GM21447 (cell line): ENCODE data around the gene INPP5J.

ENCODE experiments used
- ATAC-seq: cut with Tn5 transposase; IDR thresholded peaks from one replicate; pipeline ENCODE4 v1.9.1; 2021; ENCODE audit not compliant: unreplicated experiment

INPP5J gene

DNA sequence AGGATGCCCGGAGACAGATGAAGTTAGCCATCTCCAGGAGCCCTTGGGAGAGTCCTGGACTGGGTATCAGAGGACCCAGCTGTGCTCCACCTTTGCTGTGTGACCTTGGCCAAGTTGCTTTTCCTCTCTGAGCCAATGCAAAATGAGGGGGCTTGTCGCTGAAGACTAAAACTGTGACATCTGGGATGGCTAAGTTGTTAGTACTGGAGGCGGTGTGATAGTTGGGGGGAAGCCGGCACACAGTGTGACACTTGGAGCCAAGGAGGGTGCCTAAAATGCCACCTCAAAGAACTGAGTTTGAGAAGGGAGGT lies 481 bp downstream of the INPP5J start:
- ATAC-seq: no peak

- ATAC-seq: no peak
Measured at GRCh38 chr22:31124290-31124689, 1.5 kb downstream of the INPP5J start.

DNA sequence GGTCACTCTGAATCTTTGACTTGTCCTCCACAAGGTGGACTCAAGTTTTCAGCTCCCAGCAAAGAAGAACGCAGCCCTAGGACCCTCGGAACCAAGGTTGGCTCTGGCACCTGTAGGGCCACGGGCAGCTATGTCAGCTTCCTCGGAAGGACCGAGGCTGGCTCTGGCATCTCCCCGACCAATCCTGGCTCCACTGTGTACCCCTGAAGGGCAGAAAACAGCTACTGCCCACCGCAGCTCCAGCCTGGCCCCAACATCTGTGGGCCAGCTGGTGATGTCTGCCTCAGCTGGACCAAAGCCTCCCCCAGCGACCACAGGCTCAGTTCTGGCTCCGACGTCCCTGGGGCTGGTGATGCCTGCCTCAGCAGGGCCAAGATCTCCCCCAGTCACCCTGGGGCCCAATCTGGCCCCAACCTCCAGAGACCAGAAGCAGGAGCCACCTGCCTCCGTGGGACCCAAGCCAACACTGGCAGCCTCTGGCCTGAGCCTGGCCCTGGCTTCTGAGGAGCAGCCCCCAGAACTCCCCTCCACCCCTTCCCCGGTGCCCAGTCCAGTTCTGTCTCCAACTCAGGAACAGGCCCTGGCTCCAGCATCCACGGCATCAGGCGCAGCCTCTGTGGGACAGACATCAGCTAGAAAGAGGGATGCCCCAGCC lies 2.2 kb downstream of the INPP5J start:
- no peak for ATAC-seq

- ATAC-seq: no peak
Measured at GRCh38 chr22:31125521-31126117, 2.9 kb downstream of the INPP5J start.

- no peak for ATAC-seq
Measured at GRCh38 chr22:31126128-31126868, 3.5 kb downstream of the INPP5J start.

GRCh38 chr22:31126869-31127175 lies 4.1 kb downstream of the INPP5J start:
- ATAC-seq: no peak

GRCh38 chr22:31127181-31127772 lies 4.5 kb downstream of the INPP5J start:
- ATAC-seq: no peak

- no peak for ATAC-seq
Measured at GRCh38 chr22:31128156-31128555, 5.4 kb downstream of the INPP5J start.

GRCh38 chr22:31130873-31131272 lies 8.1 kb downstream of the INPP5J start:
- no peak for ATAC-seq

DNA sequence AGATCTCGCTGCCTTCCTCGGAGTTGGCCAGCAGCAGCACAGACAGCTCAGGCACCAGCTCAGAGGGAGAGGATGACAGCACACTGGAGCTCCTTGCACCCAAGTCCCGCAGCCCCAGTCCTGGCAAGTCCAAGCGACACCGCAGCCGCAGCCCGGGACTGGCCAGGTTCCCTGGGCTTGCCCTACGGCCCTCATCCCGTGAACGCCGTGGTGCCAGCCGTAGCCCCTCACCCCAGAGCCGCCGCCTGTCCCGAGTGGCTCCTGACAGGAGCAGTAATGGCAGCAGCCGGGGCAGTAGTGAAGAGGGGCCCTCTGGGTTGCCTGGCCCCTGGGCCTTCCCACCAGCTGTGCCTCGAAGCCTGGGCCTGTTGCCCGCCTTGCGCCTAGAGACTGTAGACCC lies 11.1 kb downstream of the INPP5J start:
- ATAC-seq: no peak

DNA sequence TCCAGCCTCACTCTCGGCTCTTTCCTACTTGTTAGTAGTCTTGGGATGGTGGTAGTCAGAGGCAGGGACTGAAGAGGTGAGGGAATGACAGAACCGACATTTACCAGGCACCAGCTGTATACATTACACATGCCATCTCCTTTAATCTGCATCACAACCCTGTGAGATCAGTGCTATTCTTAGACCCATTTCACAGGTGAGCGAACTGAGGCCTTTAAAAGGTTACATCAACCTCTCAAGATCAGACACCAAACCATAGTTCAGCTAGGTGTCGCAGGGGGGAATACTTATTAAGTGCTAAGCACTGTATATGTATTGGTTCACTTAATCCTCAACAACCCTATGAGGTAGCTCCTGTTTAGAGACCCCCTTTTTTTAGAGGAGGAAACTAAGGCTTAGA lies 11.9 kb downstream of the INPP5J start:
- no peak for ATAC-seq

DNA sequence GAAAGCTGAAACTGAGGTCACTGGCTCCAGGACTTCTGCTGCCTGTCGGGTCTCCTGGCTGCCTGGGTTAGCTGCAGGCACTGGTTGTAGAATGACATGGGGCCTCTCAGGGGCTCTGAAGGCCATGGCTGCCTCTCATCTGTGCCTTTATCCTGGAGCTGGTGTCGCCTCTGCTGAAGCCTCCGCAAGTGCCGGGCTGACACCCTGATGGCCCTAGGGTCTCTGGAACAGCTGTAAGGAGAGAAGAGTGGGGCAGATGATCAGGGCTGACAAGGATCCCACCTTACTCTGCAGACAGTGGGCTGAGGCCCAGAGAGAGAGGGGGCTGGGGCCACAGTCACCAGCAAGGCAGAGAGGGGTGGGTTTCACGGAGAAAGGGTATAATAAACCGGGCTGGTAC lies 12.9 kb downstream of the INPP5J start:
- no peak for ATAC-seq

- ATAC-seq: no peak
Measured at GRCh38 chr22:31136155-31136554, 13.4 kb downstream of the INPP5J start.

- ATAC-seq: no peak
Measured at GRCh38 chr22:31136711-31137110, 13.9 kb downstream of the INPP5J start.

DNA sequence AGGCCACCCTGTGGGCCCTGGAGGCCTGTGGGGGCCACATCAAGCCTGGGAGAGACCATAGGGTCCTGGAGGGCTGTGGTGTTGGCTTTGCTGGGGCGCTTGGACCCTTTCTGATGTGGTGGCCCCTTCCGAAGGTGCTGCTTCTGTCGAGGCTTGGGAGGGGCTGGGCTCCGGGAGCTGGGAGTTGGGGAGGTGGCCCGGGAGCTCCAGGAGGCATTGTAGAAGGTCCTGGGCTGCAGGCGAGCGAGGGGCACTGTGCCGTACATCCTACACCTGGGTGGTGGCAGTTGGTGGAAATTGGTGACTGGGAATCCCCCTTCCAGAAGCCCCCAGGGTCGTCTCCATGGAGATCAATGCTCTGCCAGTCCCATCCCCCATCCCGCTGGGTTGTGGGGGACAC lies 15.0 kb downstream of the INPP5J start:
- ATAC-seq: no peak

DNA sequence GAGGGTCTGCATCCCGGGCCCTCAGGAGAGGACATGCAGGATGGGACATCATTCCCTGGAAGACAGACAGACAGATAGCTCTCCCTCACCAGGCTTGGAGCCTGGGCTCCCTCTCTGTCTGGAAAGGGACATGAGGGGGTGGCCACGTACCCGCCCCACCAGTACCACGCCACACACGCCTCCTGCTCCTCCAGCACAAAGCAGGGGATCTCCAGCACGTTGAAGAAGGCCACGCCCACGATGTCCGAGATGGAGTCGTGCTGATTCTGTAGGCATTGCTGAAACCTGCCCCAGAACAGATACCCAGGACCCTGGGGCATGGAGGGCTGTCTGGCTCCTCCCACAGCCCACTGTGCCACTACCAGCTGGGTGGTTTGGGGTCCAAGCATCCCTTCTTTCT lies 15.4 kb downstream of the INPP5J start:
- ATAC-seq: no peak

- no peak for ATAC-seq
Measured at GRCh38 chr22:31139066-31139465, 16.3 kb downstream of the INPP5J start.

GRCh38 chr22:31139866-31140716 lies 17.3 kb downstream of the INPP5J start, which contains the start of gene PLA2G3:
PLA2G3 (minus strand) TSS chr22:31140508; CDS start chr22:31140354, 154 bp downstream.
- no peak for ATAC-seq

- no peak for ATAC-seq
Measured at GRCh38 chr22:31140746-31141145, 18.0 kb downstream of the INPP5J start.

GRCh38 chr22:31141551-31141950 lies 18.8 kb downstream of the INPP5J start:
- ATAC-seq: no peak

DNA sequence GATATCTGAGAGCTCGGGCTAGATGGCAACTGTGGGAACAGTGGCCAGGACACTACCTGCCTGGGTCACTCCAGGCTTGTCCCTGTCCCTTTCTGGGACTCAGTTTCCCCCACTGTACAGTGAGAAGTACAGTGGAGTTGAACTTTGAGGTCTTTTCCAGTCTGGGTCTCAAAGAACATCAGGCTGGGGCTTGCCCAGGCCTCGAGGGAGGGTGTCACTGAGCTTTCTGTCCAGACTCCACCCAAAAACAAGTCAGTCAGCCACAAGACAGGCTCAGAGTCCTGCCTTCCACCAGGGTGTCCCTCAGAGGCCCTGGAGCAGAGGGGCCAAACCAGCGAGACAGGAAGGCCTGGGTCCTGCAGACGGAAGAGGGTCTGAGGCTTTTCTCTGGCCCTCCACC lies 19.5 kb downstream of the INPP5J start:
- ATAC-seq: no peak
